ENCODE results near the gene FGD3.
"Not testable (repeated sequence)": the region's sequence is repeated elsewhere in the genome, so short reads cannot be mapped to it uniquely, and the experiment has no call there.

FGD3 gene

GRCh38 chr9:92947268-92948037 lies at the start of gene FGD3:
TSS of gene FGD3 (plus strand) at chr9:92947523. CDS start at chr9:92976257, 28,734 bp downstream.
- DNase-seq (ENCODE audit: low read depth) = no peak
- no peak for TF ChIP-seq CTCF (conservative IDR thresholded peaks at IDR 0.05; ENCODE audit: low read length)
- peak within 1 kb of the TSS; percentile 49 for H3K4me3 ChIP-seq (ENCODE audit: low read length)

GRCh38 chr9:92905137-92905536 lies 42.2 kb upstream of the FGD3 start:
- DNase-seq (ENCODE audit: low read depth); H3K4me3 ChIP-seq (ENCODE audit: low read length): not testable (repeated sequence)

GRCh38 chr9:92911511-92912475 lies 35.5 kb upstream of the FGD3 start:
- H3K4me3 ChIP-seq (ENCODE audit: low read length) = no peak overlapping the region
- peak; percentile 6 for DNase-seq (ENCODE audit: low read depth)
- TF ChIP-seq CTCF (conservative IDR thresholded peaks at IDR 0.05; ENCODE audit: low read length) = no peak

GRCh38 chr9:92917176-92917800 lies 30.0 kb upstream of the FGD3 start:
- H3K4me3 ChIP-seq (ENCODE audit: low read length) = no peak overlapping the region
- DNase-seq (ENCODE audit: low read depth) = no peak
- no peak for TF ChIP-seq CTCF (conservative IDR thresholded peaks at IDR 0.05; ENCODE audit: low read length)

GRCh38 chr9:92920437-92920836 lies 26.9 kb upstream of the FGD3 start:
- no peak for TF ChIP-seq CTCF (conservative IDR thresholded peaks at IDR 0.05; ENCODE audit: low read length)
- DNase-seq (ENCODE audit: low read depth) = no peak

GRCh38 chr9:92931606-92932005 lies 15.7 kb upstream of the FGD3 start:
- no peak for DNase-seq (ENCODE audit: low read depth)
- TF ChIP-seq CTCF (conservative IDR thresholded peaks at IDR 0.05; ENCODE audit: low read length) = no peak
- no peak overlapping the region for H3K4me3 ChIP-seq (ENCODE audit: low read length)

More at GRCh38 chr9:92920437-92920836, 26.9 kb upstream of the FGD3 start:
- H3K4me3 ChIP-seq (ENCODE audit: low read length) = no peak overlapping the region

GRCh38 chr9:92934321-92934720 lies 13.0 kb upstream of the FGD3 start:
- no peak for TF ChIP-seq CTCF (conservative IDR thresholded peaks at IDR 0.05; ENCODE audit: low read length)
- H3K4me3 ChIP-seq (ENCODE audit: low read length) = no peak overlapping the region
- DNase-seq (ENCODE audit: low read depth) = no peak
